ENCODE measurements around the gene PCDH8. TPM values are rescaled to one million over a fixed set of nuclear protein-coding genes. Genes with fewer than 3 reads are reported as not detected.

The PCDH8 gene
- total and polyA plus RNA-seq, 10 of the 15 experiments (the other 5 are each of a cell fraction or from before 2014, with no cell fraction given), result 0.03 to 0.86 (median 0.45) TPM; not detected in 1

- H3K4me1 ChIP-seq (ENCODE audit: control insufficient read depth, insufficient read depth, low read length), result no peaks in the 10 kb centered on the region
- BruUV-seq (replicated peaks), result no TSS peak
- no peaks in the 10 kb centered on the region for H4K20me1 ChIP-seq (ENCODE audit: control insufficient read depth, insufficient read depth)
- H3K9me3 ChIP-seq (replicated peaks; ENCODE audit: control insufficient read depth, insufficient read depth, low read length), result peaks cover under 1% of the 10 kb centered on the region; the same call in 1 of the 3 replicates
- ATAC-seq (no peak), FAIRE-seq (no peak), DNase-seq (ENCODE audit: low read depth, low spot score) (no peak)
- intact Hi-C loops (cut with micrococcal nuclease; ENCODE audit: unreplicated experiment) (no loop called here), in situ Hi-C loops (cut with MboI) (no loop called here)
- POLR2A ChIA-PET, result interaction anchor here (0.6 kb wide), 1 partner anchor 181 kb away, joined by 3 read pairs; no protein-coding TSS in a partner anchor
- no peak overlapping the region for H3K9ac ChIP-seq (ENCODE audit: control insufficient read depth, insufficient read depth, low read length)
- SMC1A ChIA-PET (ENCODE audit: uncharacterized antibody, unreplicated experiment), result no interaction called here
- CTCF ChIA-PET, result no interaction called here
- peaks cover 0 to 3% of the 10 kb centered on the region in 2 experiments; a peak in 3 of 4 replicates for H3K27me3 ChIP-seq (replicated peaks in 1 of 2; ENCODE audit: control insufficient read depth in 2 of 2, insufficient read depth in 2 of 2, low read length in 1 of 2)
- H2AFZ ChIP-seq (ENCODE audit: control insufficient read depth, low read depth, low read length), result no peak overlapping the region
- TF ChIP-seq, protein P1, sequence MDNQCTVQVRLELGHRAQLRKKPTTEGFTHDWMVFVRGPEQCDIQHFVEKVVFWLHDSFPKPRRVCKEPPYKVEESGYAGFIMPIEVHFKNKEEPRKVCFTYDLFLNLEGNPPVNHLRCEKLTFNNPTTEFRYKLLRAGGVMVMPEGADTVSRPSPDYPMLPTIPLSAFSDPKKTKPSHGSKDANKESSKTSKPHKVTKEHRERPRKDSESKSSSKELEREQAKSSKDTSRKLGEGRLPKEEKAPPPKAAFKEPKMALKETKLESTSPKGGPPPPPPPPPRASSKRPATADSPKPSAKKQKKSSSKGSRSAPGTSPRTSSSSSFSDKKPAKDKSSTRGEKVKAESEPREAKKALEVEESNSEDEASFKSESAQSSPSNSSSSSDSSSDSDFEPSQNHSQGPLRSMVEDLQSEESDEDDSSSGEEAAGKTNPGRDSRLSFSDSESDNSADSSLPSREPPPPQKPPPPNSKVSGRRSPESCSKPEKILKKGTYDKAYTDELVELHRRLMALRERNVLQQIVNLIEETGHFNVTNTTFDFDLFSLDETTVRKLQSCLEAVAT (IDR thresholded peaks at IDR 0.05), result no peak
- TF ChIP-seq PML (IDR thresholded peaks at IDR 0.05; ENCODE audit: low read length) (no peak), LARP7 (IDR thresholded peaks at IDR 0.05) (no peak), MXI1 (IDR thresholded peaks at IDR 0.05; ENCODE audit: low read depth, low read length) (no peak), EP300 (IDR thresholded peaks at IDR 0.05; ENCODE audit: borderline replicate concordance in 1 of 2, control insufficient read depth in 1 of 2, low read depth in 2 of 2, low read length in 2 of 2) (no peak), NKRF (conservative IDR thresholded peaks at IDR 0.05) (no peak), SMAD1 (IDR thresholded peaks at IDR 0.05; ENCODE audit: low read depth, partially characterized antibody) (no peak)
- RAD21 ChIA-PET (ENCODE audit: unreplicated experiment), result no interaction called here
- no peak overlapping the region for H3K4me3 ChIP-seq
- H3K27ac ChIP-seq (ENCODE audit: control insufficient read depth, insufficient read depth), result no peak overlapping the region
- no peak overlapping the region for H3K4me2 ChIP-seq (ENCODE audit: control insufficient read depth, insufficient read depth)
- H3K79me2 ChIP-seq (ENCODE audit: control insufficient read depth, insufficient read depth, low read length), result no peaks in the 10 kb centered on the region
- no peaks in the 10 kb centered on the region for H3K36me3 ChIP-seq (ENCODE audit: control insufficient read depth in 2 of 2, insufficient read depth in 2 of 2, low read length in 1 of 2)
- 49% methylated on average over 6 of the region's 6 CpGs for WGBS (ENCODE audit: insufficient coverage, insufficient replicate concordance, low lambda C conversion rate, missing lambda C conversion rate)
These were observed 8.4 kb downstream of the PCDH8 start for GRCh38 chr13:52840066-52840465.

Measured in GM12878 (cell line).